GM12874 (cell line): ENCODE measurements around the gene WNT9B.

Experiments used
- CTCF ChIP-seq: IDR thresholded peaks from 2 replicates; pipeline ENCODE4 v1.5.1; 2011; ENCODE audit warnings: low read depth, mild to moderate bottlenecking, control low read depth, low read length, moderate library complexity; ENCODE audit not compliant: insufficient read depth

The WNT9B gene

GRCh38 chr17:46917041-46917440 is 65.7 kb downstream of the WNT9B start:
- no peak for TF ChIP-seq CTCF

- TF ChIP-seq CTCF: no peak
These were observed 66.1 kb downstream of the WNT9B start for GRCh38 chr17:46917516-46917915.

GRCh38 chr17:46922487-46922803 is 71.1 kb downstream of the WNT9B start:
- no peak for TF ChIP-seq CTCF

- TF ChIP-seq CTCF: no peak
These were observed 71.6 kb downstream of the WNT9B start, which contains the start of gene GOSR2 for GRCh38 chr17:46922804-46923635. TSS of gene GOSR2 (plus strand) at chr17:46923160. CDS start at chr17:46923193, 33 bp downstream.

- no peak for TF ChIP-seq CTCF
These were observed 73.9 kb downstream of the WNT9B start for GRCh38 chr17:46925185-46925868.

GRCh38 chr17:46928467-46929261 is 77.3 kb downstream of the WNT9B start:
- no peak for TF ChIP-seq CTCF

- no peak for TF ChIP-seq CTCF
These were observed 78.0 kb downstream of the WNT9B start for GRCh38 chr17:46929413-46929812.
